COR-L47 (cell line): ENCODE results near the gene TATDN3.
"Not testable (repeated sequence)": the region's sequence is repeated elsewhere in the genome, so short reads cannot be mapped to it uniquely, and the experiment has no call there.

ENCODE experiments used
- DNase-seq: peaks from one replicate; lab custom pipeline; 2025; lab: John Stamatoyannopoulos, UW

Gene TATDN3

GRCh38 chr1:212791676-212792395, at the start of gene TATDN3, which contains the start of gene NSL1:
Gene TATDN3, plus strand, starts transcription at chr1:212791894. Its CDS starts 28 bp downstream, at chr1:212791922.
Gene NSL1, minus strand, starts transcription at chr1:212791777. Its CDS starts 14 bp downstream, at chr1:212791763.
- peak; percentile 84 for DNase-seq

GRCh38 chr1:212743901-212744475, 47.7 kb upstream of the TATDN3 start:
- no peak for DNase-seq

GRCh38 chr1:212745303-212745702, 46.4 kb upstream of the TATDN3 start:
- DNase-seq = no peak

DNA sequence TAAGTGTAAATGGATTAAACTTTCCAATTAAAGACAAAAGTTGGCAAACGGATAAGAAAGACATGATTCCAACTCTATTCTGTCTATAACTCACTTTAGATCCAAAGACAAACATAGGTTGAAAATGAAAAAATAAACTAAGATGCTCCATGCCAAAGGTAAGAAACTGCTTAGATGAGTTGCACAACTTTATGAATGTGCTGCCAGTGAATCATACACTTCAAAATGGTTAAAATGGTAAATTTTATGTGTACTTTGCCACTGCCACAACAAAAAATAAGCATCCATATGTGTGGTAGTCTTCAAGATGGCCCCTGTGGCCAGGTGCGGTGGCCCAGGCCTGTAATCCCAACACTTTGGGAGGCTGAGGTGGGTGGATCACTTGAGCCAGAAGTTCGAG, 45.1 kb upstream of the TATDN3 start:
- no peak for DNase-seq

GRCh38 chr1:212749821-212750535, 41.7 kb upstream of the TATDN3 start:
- peak; percentile 29 for DNase-seq

DNA sequence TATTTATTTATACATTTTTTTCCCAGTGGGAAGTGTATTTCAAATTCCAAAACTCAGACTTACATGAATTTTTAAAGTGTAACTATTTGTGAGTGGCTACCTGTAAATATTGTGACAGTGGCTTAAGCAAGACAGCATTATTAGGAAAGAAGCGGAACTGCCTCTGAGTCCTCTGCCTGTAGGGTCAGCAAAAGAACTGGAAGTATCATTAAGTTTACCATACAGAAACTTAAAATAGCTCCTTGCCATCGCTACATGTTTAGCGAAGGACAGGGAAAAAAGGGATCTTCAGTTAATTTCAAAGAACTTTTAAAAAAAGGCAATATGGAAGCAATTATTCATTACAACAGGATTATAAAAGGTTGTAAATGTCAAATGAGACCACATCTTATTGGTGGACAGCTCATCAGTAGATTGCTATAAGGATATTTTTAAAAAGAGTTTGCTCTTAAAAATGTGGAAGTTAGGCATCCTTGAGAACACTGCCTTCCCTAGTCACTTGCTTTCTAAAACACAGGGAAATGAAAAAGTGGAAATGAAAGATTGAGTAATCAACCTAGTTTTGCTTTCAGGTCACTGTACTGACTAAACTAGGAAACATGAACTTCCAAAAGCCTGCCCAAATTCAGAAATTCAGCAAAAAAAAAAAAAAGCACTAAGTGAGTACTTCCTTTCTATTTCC, 39.3 kb upstream of the TATDN3 start:
- no peak for DNase-seq

DNA sequence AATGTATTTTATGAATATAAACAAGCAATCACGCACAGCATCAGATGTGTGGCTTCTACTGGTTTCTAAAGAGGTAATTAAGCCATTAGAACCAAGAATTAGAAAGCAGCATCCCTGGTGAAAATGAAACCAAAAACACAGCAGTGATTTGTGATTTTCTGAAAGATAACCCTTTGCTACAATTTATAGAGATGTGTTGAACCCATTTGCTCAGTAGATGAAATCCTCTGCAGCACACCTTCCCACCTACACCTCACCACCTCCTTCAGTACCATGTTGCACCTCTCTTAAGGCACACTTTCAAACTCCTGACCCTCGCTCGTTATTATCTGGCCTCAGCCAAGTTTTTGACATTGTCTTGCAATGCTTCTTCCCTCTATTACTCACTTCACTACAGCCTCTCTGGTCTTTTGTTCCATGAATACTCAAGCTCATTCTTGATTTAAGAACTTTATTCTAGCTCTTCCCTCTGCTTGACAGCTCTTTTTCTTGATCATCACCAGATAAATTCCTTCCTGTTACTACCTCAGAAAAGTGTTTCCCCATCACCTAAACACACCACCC, 38.7 kb upstream of the TATDN3 start:
- DNase-seq = no peak

DNA sequence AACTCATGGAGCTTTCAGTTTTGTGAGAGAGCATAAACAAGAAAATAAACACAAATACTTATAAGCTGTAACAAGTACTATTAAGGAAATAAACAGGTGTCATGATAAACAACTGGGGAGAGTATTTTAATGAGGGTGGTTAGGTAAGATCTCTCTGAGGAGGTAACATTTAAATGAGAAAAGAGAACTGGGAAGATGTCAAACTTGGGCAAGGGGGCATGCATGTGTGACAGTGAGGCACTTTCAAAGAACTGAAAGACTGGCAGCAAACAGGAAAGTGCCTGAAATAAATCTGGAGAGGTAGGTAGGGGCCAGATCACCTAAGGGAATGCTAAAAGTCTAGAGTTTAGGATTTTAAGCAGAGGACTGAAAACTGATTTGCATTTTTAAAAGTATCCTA, 37.9 kb upstream of the TATDN3 start:
- no peak for DNase-seq

DNA sequence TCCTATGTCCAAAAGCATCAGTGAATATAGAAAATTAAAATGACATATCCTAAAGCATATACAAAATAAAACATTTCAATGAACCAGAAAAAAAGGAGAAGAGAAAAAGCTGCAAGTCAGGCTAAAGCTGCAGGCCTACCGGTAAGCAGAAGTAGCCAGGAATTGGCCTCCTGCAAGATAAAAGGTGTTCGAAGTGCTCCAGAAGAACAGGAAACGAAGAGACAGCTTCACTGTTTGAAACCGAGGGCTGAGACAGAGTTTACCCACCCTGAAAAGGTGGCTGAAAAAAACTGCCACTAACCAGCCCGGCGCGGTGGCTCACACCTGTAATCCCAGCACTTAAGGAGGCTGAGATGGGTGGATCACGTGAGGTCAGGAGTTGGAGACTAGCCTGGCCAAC, 37.5 kb upstream of the TATDN3 start:
- DNase-seq = no peak

DNA sequence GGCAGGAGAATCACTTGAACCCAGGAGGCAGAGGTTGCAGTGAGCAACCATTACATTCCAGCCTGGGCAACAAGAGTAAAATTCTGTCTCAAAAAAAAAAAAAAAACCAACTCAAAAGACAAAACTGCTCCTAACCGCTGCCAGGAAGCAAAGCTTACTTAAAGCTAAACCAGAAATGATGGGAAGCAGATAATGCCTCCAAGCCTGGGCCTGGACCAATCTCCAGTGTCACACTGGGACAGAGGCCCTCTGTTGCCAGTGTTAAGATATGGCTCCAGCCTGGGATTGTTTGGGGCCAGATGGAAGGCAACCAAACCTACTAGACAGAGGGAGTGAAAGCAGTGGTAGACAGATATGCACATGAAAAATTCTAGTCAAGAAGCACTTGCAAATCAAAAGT, 37.0 kb upstream of the TATDN3 start:
- DNase-seq = no peak

DNA sequence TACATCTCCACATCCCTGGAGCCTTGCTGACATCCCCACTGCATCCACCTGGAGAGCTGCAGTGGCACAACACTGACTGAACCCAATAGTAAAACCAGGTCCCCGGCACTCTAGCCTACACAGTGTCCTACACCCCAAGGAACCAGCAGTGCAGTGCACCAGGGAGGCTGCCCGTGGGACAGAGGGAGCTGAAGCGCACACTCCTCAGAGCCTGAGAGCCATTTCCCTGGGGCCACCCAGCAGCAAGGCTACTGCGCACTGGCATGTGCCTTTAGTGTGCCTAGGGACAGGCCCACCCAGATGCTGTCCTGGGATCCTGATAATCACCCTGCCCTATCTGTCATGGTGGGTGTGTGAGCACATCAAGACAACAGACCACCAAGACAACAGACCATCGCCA, 32.0 kb upstream of the TATDN3 start:
- DNase-seq = no peak

GRCh38 chr1:212760126-212760823, 31.4 kb upstream of the TATDN3 start:
- no peak for DNase-seq

DNA sequence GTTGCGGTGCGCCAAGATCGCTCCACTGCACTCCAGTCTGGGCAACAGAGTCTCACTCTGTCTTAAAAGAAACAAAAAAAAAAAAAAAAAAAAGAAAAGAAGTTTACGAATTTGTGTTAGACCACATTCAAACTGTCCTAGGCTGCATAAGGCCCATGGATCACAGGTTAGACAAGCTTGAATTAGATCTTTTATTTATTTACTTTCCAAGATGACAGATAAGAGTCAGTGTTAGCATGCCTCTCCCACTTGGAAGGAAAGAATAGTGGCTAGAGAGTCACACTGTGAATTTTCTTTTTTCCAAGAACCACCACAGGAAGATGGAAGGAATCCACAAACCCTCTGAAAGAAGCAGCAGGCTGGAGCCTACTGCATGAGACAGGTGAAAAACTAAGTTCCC, 29.5 kb upstream of the TATDN3 start:
- no peak for DNase-seq

DNA sequence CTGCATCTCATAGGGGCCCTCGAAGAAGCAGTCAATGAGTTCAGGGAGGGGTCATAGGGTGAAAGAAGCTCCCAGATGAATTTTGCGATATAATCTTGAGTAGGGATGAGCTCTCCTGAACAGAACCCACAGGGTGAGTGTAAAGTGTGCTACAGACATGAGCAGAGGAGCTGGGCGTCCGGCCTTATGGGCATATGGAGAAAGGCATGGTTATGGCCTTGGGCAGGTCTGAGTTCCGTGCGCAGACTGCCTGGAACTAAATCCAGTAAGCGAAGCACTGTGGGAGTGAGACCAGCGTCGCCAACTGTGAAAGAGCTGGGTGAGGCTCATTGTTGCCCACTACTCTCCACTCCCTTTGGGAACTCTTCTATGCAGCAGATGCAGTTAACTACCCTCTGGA, 28.9 kb upstream of the TATDN3 start:
- DNase-seq = no peak

- not testable (repeated sequence) for DNase-seq
Observed at GRCh38 chr1:212764718-212765281, 26.9 kb upstream of the TATDN3 start.

DNA sequence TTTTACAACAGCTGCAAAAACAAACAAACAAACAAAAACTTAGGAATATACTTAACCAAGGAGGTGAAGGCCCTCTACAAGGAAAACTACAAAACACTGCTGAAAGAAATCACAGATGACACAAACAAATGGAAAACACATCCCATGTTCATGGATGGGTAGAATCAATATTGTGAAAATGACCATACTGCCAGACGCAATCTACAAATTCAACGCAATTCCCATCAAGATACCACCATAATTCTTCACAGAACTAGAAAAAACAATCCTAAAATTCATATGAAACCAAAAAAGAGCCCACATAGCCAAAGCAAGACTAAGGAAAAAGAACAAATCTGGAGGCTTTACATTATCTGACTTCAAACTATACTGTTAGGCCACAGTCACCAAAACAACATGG, 24.9 kb upstream of the TATDN3 start:
- not testable (repeated sequence) for DNase-seq

DNA sequence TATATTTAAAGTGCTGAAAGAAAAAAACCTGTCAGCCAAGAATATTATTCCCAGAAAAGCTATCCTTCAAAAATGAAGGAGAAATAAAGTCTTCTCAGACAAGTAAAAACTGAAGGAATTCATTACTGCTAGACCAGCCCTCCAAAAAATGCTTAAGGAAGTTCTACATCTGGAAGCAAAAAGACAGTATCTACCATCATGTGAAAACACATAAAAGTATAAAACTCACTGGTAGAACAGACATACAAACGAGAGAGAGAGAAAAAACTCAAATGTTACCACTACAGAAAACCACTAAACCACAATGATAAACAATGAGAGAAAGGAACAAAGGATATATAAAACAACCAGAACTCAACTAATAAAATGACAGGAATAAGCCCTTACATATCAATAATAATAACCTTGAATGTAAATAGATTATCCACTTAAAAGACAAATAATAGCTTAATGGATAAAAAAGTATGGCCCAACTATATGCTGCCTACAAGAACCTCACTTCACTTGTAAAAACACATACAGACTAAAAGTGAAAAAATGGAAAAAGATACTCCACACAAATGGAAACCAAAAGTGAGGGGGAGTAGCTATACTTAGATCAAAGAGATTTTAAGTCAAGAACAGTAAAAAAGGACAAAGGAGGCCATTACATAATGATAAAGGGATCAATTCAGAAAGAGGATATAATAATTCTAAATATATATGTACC, 22.1 kb upstream of the TATDN3 start:
- DNase-seq = no peak

- DNase-seq = no peak
Observed at GRCh38 chr1:212771341-212771740, 20.4 kb upstream of the TATDN3 start.

DNA sequence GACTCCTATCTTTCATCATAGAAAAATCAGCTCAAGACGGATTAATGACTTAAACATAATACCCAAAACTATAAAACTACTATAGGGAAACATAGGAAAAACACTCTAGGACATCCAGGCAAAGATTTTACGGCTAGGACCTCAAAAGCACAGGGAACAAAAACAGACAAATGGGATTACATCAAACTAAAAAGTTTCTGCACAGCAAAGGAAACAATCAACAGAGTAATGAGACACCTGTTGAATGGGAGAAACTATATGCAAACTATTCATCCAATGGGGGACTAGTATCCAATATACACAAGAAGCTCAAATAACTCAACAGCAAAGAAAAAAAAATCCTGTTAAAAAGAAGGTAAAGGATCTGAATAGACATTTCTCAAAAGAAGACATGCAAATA, 18.7 kb upstream of the TATDN3 start:
- no peak for DNase-seq

DNA sequence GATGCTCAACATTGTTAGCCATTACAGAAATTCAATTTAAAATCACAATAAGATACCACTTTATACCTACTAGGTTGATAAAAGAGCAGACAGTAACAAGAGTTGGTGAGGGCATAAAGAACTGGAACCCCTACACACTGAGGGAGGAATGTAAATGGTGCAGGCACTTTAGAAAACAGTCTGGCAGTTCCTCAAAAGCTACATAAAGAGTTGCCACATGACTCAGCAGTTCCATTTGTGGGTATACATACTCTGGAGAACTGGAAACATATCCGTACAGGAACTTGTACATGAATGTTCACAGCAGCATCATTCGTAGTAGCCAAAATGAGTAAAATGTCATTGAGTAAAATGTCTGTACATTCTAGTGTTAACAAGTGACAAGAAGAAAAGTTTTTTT, 17.1 kb upstream of the TATDN3 start:
- no peak for DNase-seq

DNA sequence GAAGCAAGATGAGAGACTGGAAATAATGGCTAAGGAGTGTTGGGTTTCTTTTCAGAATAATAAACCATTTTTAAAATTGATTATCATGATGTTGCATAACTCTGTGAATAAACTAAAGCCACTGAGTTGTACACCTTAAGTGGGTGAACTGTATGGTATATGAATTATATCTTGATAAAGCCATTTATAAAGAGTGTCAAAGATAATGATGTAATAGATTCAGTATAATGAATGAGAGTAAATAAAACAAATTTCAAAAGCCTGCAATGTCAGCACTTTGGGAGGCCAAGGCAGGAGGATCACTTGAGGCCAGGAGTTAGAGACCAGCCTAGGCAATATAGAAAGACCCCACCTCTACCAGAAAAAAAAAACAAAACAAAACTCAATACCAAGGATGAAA, 16.5 kb upstream of the TATDN3 start:
- no peak for DNase-seq
